HEK293 (cell line): ENCODE results near the gene TUBGCP6.

ENCODE experiments used
- ATF2 ChIP-seq: fragments of 450-650 bp; formaldehyde crosslinking; IDR thresholded peaks from 2 replicates; pipeline ENCODE4 v1.5.1; 2016; ENCODE audit warnings: missing biosample characterization, missing genetic modification characterization, low read depth
- GLIS1 ChIP-seq: fragments of 450-650 bp; formaldehyde crosslinking; IDR thresholded peaks from 2 replicates; pipeline ENCODE4 v1.5.1; 2016; ENCODE audit warnings: missing biosample characterization, missing genetic modification characterization
- HOXC10 ChIP-seq: sonication (generic); formaldehyde crosslinking; IDR thresholded peaks from 2 replicates; pipeline ENCODE4 v1.8.1; 2023; ENCODE audit warnings: mild to moderate bottlenecking, missing genetic modification reagents
- PRDM1 ChIP-seq: fragments of 450-650 bp; formaldehyde crosslinking; IDR thresholded peaks from 2 replicates; pipeline ENCODE4; 2016; ENCODE audit warnings: missing biosample characterization, missing genetic modification characterization
- TRIM28 ChIP-seq: IDR thresholded peaks from 2 replicates; pipeline ENCODE4 v1.6.1; 2011; ENCODE audit warnings: low read length, control low read depth, borderline replicate concordance
- ZBTB11 ChIP-seq: fragments of 450-650 bp; formaldehyde crosslinking; conservative IDR thresholded peaks from 2 replicates; pipeline ENCODE4 v1.5.1; 2016; ENCODE audit warnings: low read depth, missing biosample characterization, missing genetic modification characterization
- ZNF175 ChIP-seq: fragments of 450-650 bp; formaldehyde crosslinking; IDR thresholded peaks from 2 replicates; pipeline ENCODE4 v1.5.1; 2016; ENCODE audit warnings: missing biosample characterization, missing genetic modification characterization
- ZNF335 ChIP-seq: fragments of 450-650 bp; formaldehyde crosslinking; conservative IDR thresholded peaks from 2 replicates; pipeline ENCODE4 v1.5.1; 2016; ENCODE audit warnings: missing biosample characterization, missing genetic modification characterization
- ZNF433 ChIP-seq: fragments of 450-650 bp; formaldehyde crosslinking; IDR thresholded peaks from 2 replicates; pipeline ENCODE4 v1.5.1; 2016; ENCODE audit warnings: missing biosample characterization, missing genetic modification characterization, low read depth
- ZNF596 ChIP-seq: fragments of 450-650 bp; IDR thresholded peaks from 2 replicates; pipeline ENCODE4 v1.5.0; 2018; ENCODE audit warnings: missing biosample characterization, mild to moderate bottlenecking, missing genetic modification characterization, moderate library complexity
- ZNF670 ChIP-seq: fragments of 450-650 bp; formaldehyde crosslinking; IDR thresholded peaks from 2 replicates; pipeline ENCODE4 v1.5.1; 2016; ENCODE audit warnings: missing biosample characterization, missing genetic modification characterization, low read depth
- TF ChIP-seq, protein P1 (sequence below): fragments of 450-650 bp; formaldehyde crosslinking; IDR thresholded peaks from 2 replicates; pipeline ENCODE4 v1.5.1; 2016; ENCODE audit warnings: missing biosample characterization, missing genetic modification characterization

- no peak for TF ChIP-seq ZBTB11 (tag by site-specific recombination)
- TF ChIP-seq, protein P1, sequence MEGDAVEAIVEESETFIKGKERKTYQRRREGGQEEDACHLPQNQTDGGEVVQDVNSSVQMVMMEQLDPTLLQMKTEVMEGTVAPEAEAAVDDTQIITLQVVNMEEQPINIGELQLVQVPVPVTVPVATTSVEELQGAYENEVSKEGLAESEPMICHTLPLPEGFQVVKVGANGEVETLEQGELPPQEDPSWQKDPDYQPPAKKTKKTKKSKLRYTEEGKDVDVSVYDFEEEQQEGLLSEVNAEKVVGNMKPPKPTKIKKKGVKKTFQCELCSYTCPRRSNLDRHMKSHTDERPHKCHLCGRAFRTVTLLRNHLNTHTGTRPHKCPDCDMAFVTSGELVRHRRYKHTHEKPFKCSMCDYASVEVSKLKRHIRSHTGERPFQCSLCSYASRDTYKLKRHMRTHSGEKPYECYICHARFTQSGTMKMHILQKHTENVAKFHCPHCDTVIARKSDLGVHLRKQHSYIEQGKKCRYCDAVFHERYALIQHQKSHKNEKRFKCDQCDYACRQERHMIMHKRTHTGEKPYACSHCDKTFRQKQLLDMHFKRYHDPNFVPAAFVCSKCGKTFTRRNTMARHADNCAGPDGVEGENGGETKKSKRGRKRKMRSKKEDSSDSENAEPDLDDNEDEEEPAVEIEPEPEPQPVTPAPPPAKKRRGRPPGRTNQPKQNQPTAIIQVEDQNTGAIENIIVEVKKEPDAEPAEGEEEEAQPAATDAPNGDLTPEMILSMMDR (tag by site-specific recombination): no peak
- no peak for TF ChIP-seq TRIM28
- no peak for TF ChIP-seq ATF2 (tag by site-specific recombination)
- no peak for TF ChIP-seq ZNF175 (tag by site-specific recombination)
- TF ChIP-seq ZNF670 (tag by site-specific recombination): no peak
- TF ChIP-seq GLIS1: no peak
- TF ChIP-seq ZNF596 (tag by site-specific recombination): no peak
- TF ChIP-seq ZNF433: no peak
- no peak for TF ChIP-seq PRDM1 (tag by site-specific recombination)
- TF ChIP-seq ZNF335 (tag by site-specific recombination): no peak
- no peak for TF ChIP-seq HOXC10
These were observed 72.8 kb downstream of the TUBGCP6 start for GRCh38 chr22:50171965-50172421.
